Lower leg skin (tissue), 3 donors: ENCODE results near the gene OR52N5.

Source experiments
- POLR2A ChIP-seq, 2 donors: fragments of 450-650 bp; IDR thresholded peaks; one replicate each; pipeline ENCODE4 v1.6.1; 2016 to 2017; ENCODE audit warnings: antibody characterized with exemption in 2 of 2, mild to moderate bottlenecking in 1 of 2, moderate library complexity in 1 of 2
- TF ChIP-seq, protein P1 (sequence below), 3 donors: fragments of 450-650 bp; IDR thresholded peaks; one replicate each; pipeline ENCODE4 v1.5.1; 2016; ENCODE audit warnings: antibody characterized with exemption in 3 of 3, mild to moderate bottlenecking in 3 of 3, moderate library complexity in 2 of 3

DNA sequence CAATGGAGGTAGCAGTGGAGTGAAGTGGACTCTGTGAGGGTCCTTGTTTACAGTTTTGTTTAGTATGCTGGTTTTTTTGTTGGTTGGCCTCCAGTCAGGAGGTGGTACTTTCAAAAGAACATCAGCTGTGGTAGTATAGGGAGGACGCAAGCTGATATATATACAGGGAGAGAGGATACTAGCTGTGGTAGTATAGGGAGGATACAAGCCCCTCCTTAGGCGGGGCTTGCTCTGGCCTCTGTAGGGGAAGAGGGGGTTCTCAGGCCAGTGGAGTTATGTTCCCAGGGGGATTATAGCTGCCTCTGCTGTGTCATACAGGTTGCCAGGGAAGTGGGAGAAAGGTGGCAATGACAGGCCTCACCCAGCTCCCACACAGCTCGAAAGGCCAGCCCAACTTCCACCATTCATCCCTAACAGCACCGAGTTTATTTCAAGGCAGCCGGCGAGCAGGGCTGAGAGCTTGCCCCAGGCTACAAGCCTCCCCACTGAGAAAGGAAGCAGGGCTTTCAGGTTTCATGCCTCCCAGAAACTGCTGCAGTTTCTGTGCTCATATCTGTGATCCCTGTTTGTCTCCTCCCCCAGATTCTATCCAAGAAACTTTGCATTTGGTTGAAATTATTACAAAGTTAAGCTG lies 48.2 kb upstream of the OR52N5 start:
- TF ChIP-seq, protein P1, sequence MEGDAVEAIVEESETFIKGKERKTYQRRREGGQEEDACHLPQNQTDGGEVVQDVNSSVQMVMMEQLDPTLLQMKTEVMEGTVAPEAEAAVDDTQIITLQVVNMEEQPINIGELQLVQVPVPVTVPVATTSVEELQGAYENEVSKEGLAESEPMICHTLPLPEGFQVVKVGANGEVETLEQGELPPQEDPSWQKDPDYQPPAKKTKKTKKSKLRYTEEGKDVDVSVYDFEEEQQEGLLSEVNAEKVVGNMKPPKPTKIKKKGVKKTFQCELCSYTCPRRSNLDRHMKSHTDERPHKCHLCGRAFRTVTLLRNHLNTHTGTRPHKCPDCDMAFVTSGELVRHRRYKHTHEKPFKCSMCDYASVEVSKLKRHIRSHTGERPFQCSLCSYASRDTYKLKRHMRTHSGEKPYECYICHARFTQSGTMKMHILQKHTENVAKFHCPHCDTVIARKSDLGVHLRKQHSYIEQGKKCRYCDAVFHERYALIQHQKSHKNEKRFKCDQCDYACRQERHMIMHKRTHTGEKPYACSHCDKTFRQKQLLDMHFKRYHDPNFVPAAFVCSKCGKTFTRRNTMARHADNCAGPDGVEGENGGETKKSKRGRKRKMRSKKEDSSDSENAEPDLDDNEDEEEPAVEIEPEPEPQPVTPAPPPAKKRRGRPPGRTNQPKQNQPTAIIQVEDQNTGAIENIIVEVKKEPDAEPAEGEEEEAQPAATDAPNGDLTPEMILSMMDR (IDR thresholded peaks at IDR 0.05), result no peak
- no peak for TF ChIP-seq POLR2A (IDR thresholded peaks at IDR 0.05)
